Neural crest cell (in vitro differentiated cells): ENCODE results near the gene NME1. TPM values are rescaled to one million over a fixed set of nuclear protein-coding genes. Genes with fewer than 3 reads are reported as not detected.

Experiments used
- DNase-seq: peaks from one replicate; pipeline ENCODE4 v3.0.0; 2021; ENCODE audit warnings: low read depth, mixed read lengths, low spot score
- H3K27ac Mint-ChIP-seq: one replicate; pipeline ENCODE4 v1.8.0; 2021; ENCODE audit warnings: mild to moderate bottlenecking, mixed read lengths; ENCODE audit not compliant: unreplicated experiment
- H3K27me3 Mint-ChIP-seq: 2 replicates; pipeline ENCODE4 v1.8.0; 2021; ENCODE audit warnings: low read depth, mild to moderate bottlenecking, mixed read lengths
- H3K36me3 Mint-ChIP-seq: 2 replicates; pipeline ENCODE4 v1.8.0; 2021; ENCODE audit warnings: low read depth, mild to moderate bottlenecking, mixed read lengths
- H3K4me1 Mint-ChIP-seq: 2 replicates; pipeline ENCODE4 v1.8.0; 2021; ENCODE audit warnings: mixed read lengths
- H3K4me3 Mint-ChIP-seq: one replicate; pipeline ENCODE4 v1.8.0; 2021; ENCODE audit warnings: mild to moderate bottlenecking, mixed read lengths
- H3K9me3 Mint-ChIP-seq: 2 replicates; pipeline ENCODE4 v1.8.0; 2021; ENCODE audit warnings: mixed read lengths
- total RNA-seq: library from RNA; stranded (reverse); gene quantifications from 2 replicates; pipeline ENCODE4 v1.2.1, GENCODE V29; 2021
- TF ChIP-seq, protein P1 (sequence below): fragments of 200-600 bp; sonication (generic); conservative IDR thresholded peaks from 2 replicates; pipeline ENCODE4 v1.5.0; 2021; ENCODE audit warnings: antibody characterized with exemption, mild to moderate bottlenecking

Gene NME1
- total RNA-seq, 1 donor from 2014 or later, result 322 TPM

GRCh38 chr17:51188271-51188833 lies 35.0 kb downstream of the NME1 start:
- Mint-ChIP-seq H3K9me3 (no peaks in the 10 kb centered on the region), H3K4me3 (no peak overlapping the region), H3K4me1 (no peaks in the 10 kb centered on the region), H3K27ac (no peak overlapping the region), H3K27me3 (no peaks in the 10 kb centered on the region), H3K36me3 (peaks cover 14% of the 10 kb centered on the region)
- DNase-seq, result no peak
- TF ChIP-seq, protein P1, sequence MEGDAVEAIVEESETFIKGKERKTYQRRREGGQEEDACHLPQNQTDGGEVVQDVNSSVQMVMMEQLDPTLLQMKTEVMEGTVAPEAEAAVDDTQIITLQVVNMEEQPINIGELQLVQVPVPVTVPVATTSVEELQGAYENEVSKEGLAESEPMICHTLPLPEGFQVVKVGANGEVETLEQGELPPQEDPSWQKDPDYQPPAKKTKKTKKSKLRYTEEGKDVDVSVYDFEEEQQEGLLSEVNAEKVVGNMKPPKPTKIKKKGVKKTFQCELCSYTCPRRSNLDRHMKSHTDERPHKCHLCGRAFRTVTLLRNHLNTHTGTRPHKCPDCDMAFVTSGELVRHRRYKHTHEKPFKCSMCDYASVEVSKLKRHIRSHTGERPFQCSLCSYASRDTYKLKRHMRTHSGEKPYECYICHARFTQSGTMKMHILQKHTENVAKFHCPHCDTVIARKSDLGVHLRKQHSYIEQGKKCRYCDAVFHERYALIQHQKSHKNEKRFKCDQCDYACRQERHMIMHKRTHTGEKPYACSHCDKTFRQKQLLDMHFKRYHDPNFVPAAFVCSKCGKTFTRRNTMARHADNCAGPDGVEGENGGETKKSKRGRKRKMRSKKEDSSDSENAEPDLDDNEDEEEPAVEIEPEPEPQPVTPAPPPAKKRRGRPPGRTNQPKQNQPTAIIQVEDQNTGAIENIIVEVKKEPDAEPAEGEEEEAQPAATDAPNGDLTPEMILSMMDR, result no peak

DNA sequence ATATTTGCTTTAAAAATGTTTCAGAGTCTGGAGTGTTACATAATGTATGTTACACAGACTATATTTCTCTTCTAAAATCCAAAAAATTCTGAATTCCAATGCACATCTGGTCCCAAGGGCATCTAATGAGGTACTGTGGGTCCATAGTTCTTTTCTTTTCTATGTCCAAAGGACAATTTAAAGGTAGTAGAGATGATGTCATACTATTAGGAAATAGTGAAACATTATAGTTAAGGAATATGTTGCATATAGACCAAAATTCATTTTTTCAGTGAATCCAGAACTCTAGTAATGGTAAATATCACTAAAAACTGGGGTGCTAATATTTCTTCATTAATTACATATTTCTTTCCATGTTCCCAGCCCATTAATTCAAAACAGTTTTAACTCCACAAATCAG lies 35.8 kb downstream of the NME1 start:
- no peak for DNase-seq
- TF ChIP-seq, protein P1, result no peak
- H3K27ac Mint-ChIP-seq, result no peak overlapping the region
- no peaks in the 10 kb centered on the region for H3K4me1 Mint-ChIP-seq
- H3K36me3 Mint-ChIP-seq, result peaks cover 14% of the 10 kb centered on the region
- no peak overlapping the region for H3K4me3 Mint-ChIP-seq
- H3K9me3 Mint-ChIP-seq, result no peaks in the 10 kb centered on the region
- no peaks in the 10 kb centered on the region for H3K27me3 Mint-ChIP-seq

DNA sequence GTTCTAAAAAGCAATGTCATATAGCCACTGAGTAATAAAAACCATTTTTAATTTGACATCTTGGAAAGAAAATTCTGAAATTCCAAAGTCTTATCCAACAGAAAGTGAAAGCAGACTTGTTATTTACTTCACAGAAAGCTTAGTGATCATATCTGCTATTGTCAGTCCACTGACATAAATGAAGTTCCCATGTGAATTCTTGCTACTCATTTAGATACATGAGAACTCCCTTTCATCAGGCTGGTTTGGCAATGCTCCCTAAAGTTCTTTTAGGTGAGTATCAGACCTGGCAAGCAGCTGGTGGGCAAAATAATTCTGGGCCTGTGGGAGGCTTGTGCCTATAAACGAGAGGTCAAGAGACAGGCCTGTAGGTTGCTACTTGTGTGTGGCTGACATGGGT lies 36.3 kb downstream of the NME1 start:
- Mint-ChIP-seq H3K27ac (no peak overlapping the region), H3K36me3 (peaks cover 14% of the 10 kb centered on the region), H3K4me3 (no peak overlapping the region), H3K27me3 (no peaks in the 10 kb centered on the region), H3K4me1 (no peaks in the 10 kb centered on the region), H3K9me3 (no peaks in the 10 kb centered on the region)
- no peak for DNase-seq
- TF ChIP-seq, protein P1, result no peak

DNA sequence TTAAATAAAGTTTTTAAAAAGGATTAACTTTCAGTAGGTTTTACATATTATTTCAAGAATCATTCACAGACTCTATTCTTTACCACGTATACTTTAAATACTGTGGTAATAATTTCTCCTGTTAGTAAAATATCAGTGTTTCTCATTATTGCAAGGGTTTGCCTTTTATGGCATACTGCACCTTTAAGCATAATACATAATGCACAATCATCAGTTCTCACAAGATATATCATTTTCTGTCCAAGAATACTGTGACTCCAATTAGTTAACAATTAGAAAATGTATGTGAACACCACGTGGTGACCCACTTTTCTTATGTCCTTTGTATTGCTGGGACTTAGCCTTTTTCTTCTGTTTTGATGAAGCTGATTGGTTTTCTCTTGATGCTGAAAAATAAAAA lies 38.5 kb downstream of the NME1 start:
- Mint-ChIP-seq H3K27ac (no peak overlapping the region), H3K36me3 (peaks cover 14% of the 10 kb centered on the region)
- TF ChIP-seq, protein P1, result no peak

DNA sequence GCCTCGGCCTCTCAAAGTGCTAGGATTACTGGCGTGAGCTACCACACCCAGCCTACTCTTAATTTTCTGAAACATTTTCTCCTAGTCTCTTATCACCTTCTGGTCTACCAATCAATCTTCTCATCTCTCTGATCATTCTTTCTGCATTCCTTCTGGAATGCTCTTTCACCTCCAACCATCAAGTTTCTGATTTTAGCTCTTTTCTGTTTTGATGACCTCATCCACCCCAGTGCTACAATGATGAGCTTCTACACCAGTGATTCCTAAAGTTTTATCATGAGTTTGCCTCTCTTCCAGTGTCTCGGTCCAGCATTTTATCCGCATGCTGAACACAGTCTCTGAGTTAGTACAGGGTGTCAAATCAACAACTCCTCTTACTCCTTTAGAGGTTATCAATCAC lies 44.4 kb downstream of the NME1 start:
- DNase-seq, result no peak
- no peak overlapping the region for H3K27ac Mint-ChIP-seq
- no peaks in the 10 kb centered on the region for H3K4me1 Mint-ChIP-seq
- no peaks in the 10 kb centered on the region for H3K9me3 Mint-ChIP-seq
- TF ChIP-seq, protein P1, result no peak
- H3K27me3 Mint-ChIP-seq, result no peaks in the 10 kb centered on the region
- H3K36me3 Mint-ChIP-seq, result peaks cover 10% of the 10 kb centered on the region
- no peak overlapping the region for H3K4me3 Mint-ChIP-seq

More for the DNA sequence above, 38.5 kb downstream of the NME1 start:
- no peaks in the 10 kb centered on the region for H3K9me3 Mint-ChIP-seq
- no peak overlapping the region for H3K4me3 Mint-ChIP-seq
- no peaks in the 10 kb centered on the region for H3K4me1 Mint-ChIP-seq
- no peaks in the 10 kb centered on the region for H3K27me3 Mint-ChIP-seq
- DNase-seq, result no peak
